GM13977 (cell line): ENCODE results near the gene ATP10A.

Experiments
- DNase-seq: peaks from one replicate; pipeline ENCODE4 v3.0.0; 2012; ENCODE audit warnings: low spot score
- in situ Hi-C: fragments of 300-500 bp; cut with MboI; formaldehyde crosslinking; loops from one replicate; pipeline ENCODE4 v1.12.0; 2022; ENCODE audit warnings: low sequenced_read_pairs, low pct_unique_long_range_greater_than_20kb, mixed read lengths, inconsistent platforms; ENCODE audit not compliant: unreplicated experiment
- TF ChIP-seq, protein P1 (sequence below): IDR thresholded peaks from 2 replicates; pipeline ENCODE4 v1.5.1; 2012; ENCODE audit warnings: mild to moderate bottlenecking, control low read depth; ENCODE audit not compliant: insufficient read depth; ENCODE audit errors: extremely low read depth, missing control alignments

ATP10A gene

DNA sequence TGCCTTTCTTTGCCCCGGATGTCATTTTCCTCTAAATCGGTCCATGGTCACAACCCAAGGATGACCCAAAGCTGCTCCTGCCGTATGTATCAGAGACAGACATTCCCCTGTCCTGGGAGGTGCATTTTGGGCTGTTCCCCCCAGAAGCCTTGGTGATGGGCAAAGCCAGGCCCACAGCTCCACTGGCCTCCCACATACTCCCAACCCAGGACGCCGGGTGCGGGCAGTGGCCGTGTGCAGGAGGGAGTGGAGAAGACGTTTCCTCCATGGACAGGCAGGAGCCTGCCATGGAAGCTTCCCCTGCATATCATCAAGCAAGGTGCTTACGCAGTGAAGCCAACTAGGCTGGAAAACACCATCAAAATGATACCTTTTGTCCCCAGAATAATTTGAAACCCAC is 175.0 kb downstream of the ATP10A start:
- no peak for DNase-seq
- in situ Hi-C loops, result no loop called here
- TF ChIP-seq, protein P1, sequence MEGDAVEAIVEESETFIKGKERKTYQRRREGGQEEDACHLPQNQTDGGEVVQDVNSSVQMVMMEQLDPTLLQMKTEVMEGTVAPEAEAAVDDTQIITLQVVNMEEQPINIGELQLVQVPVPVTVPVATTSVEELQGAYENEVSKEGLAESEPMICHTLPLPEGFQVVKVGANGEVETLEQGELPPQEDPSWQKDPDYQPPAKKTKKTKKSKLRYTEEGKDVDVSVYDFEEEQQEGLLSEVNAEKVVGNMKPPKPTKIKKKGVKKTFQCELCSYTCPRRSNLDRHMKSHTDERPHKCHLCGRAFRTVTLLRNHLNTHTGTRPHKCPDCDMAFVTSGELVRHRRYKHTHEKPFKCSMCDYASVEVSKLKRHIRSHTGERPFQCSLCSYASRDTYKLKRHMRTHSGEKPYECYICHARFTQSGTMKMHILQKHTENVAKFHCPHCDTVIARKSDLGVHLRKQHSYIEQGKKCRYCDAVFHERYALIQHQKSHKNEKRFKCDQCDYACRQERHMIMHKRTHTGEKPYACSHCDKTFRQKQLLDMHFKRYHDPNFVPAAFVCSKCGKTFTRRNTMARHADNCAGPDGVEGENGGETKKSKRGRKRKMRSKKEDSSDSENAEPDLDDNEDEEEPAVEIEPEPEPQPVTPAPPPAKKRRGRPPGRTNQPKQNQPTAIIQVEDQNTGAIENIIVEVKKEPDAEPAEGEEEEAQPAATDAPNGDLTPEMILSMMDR, result no peak

DNA sequence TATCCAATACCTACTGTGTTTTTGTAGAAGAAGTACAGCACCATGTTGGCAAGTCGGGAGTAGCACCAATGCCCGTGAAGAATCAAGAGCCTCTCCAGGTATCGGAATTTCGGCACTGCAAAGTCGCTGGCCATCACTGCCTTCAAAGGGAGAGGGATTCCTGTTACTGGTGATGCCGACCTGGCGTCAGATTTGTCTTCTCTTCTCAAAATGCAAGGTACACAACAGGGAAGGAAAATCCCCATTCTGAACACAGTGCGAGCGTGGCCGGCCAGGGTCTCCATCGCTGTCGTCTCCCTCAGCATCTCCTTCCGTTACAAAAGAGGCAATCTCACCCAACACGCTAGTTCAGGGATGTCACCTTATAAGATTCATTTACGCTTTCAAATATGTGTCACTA is 175.4 kb downstream of the ATP10A start:
- DNase-seq, result no peak
- in situ Hi-C loops, result no loop called here
- TF ChIP-seq, protein P1, result no peak

DNA sequence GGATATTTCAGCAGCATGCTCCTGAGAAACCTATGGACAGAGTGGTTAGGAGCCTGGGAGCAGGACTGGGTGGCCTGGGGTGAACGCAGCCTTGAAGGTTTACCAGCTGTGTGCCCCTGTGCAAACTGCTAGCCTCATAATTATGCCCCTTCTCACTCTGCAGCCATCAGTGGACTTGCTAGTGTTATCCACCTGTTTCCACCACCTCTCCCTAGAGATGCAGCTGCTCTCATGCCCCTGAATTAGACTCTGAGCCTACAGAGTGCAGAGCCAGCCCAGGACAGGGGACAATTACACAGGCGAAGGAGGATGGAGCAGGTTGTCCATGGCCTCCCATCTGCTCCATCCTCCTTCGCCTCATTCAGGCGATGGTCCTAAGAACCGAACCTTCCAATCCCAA is 175.9 kb downstream of the ATP10A start:
- TF ChIP-seq, protein P1, result no peak
- no peak for DNase-seq
- in situ Hi-C loops, result no loop called here

DNA sequence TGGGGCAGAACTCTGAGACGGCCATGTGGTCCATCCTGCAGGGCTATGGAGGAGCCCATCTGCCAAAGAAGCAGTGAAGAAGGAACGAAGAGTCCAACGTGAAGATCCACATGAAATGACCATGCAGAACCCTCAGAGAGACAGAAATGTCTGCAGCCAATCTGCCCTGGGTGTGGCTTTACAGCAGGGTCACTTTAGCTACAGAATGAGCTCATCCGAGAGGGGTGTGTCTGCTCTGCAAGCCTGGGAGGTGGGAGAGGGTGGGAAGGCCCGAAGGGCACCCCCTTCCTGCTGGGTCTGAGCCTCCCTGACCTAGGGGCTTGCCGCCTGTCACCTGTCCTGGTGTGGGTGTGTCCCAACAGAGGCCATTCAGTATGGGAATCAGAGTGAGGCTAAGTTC is 176.3 kb downstream of the ATP10A start:
- in situ Hi-C loops, result no loop called here
- TF ChIP-seq, protein P1, result no peak
- DNase-seq, result no peak

DNA sequence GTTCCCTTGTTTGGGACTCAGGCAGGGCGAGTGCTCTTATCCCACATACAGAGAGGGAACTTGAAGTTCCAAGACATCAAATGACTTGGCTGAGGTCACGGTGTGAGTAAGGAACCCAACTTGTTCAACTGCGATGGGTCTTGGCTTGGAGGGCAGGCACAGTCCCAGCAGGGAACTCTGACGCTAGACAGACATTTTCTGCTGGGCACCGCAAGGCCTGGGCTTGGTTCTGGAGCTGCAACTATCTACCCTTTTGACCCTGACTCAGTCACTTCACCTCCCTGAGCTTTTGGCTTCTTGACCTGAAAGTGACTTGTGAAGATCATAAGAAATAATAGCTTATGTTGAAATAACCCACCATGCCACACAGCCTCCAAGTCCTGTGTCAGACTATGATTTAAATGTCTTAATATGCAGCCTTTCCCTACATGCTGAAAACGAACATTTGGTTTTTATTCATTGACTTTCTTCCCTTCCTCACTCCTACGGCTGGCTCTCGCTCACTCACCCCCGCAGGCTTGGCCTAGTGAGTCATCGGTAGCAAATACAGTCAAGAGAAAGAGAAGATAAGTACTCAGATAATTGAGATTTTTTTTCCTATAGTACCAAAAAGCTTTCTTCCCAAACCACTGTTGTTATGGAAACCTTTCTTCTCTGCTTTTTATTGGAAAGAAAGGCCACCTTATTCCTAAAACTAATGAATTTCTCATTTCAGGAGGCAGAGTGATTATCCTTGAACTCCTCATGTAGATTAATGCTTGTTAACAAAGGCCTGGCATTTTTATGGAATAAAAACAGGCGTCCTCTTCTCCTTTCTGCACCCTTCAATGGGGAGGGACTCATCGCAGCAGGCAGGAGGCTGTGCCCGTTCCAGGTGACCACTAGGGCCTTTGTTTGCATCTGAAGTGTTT is 178.4 kb downstream of the ATP10A start:
- DNase-seq, result no peak
- TF ChIP-seq, protein P1, result no peak
- in situ Hi-C loops, result no loop called here

DNA sequence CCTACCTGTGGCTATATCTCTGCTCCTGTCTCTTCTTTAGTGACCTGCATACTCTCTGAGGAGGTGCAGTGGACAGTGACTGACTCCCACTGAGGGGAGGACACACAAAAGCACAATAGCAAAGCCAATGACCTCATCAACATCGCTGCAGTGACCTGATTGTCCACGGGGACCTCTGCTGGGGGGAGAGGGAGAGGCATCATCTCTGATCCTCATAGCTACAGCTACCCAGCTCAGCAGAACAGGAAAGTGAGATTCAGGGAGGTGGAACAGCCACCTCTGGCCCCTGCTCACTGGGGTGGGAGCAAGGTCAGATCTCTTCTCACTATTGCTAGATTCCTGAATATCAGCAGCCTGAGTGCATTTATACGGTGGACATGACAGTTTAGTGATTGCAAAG is 179.2 kb downstream of the ATP10A start:
- no peak for DNase-seq
- in situ Hi-C loops, result no loop called here
- TF ChIP-seq, protein P1, result no peak
